Measurements from ENCODE around the gene KCNQ2.

The KCNQ2 gene

GRCh38 chr20:63421913-63422312 is 50.5 kb downstream of the KCNQ2 start:
- ChIA-PET POLR2A (no interaction called here), CTCF (no interaction called here)
- TF ChIP-seq CTCF (IDR thresholded peaks at IDR 0.05; ENCODE audit: insufficient read depth, low read length, missing control alignments) = no peak
- DNase-seq (ENCODE audit: low read depth, low spot score) = no peak
- no peak overlapping the region for H3K4me3 ChIP-seq (ENCODE audit: low read depth, low read length)

GRCh38 chr20:63421094-63421692 is 51.3 kb downstream of the KCNQ2 start:
- CTCF ChIA-PET = no interaction called here

GRCh38 chr20:63420359-63421093 is 51.9 kb downstream of the KCNQ2 start:
- DNase-seq (ENCODE audit: low read depth, low spot score) = no peak
- POLR2A ChIA-PET = no interaction called here
- TF ChIP-seq CTCF (IDR thresholded peaks at IDR 0.05; ENCODE audit: insufficient read depth, low read length, missing control alignments) = no peak
- CTCF ChIA-PET = no interaction called here
- no peak overlapping the region for H3K4me3 ChIP-seq (ENCODE audit: low read depth, low read length)

More at GRCh38 chr20:63421094-63421692, 51.3 kb downstream of the KCNQ2 start:
- no peak for DNase-seq (ENCODE audit: low read depth, low spot score)
- no peak for TF ChIP-seq CTCF (IDR thresholded peaks at IDR 0.05; ENCODE audit: insufficient read depth, low read length, missing control alignments)
- POLR2A ChIA-PET = no interaction called here
- no peak overlapping the region for H3K4me3 ChIP-seq (ENCODE audit: low read depth, low read length)

- DNase-seq (ENCODE audit: low read depth, low spot score) = no peak
- CTCF ChIA-PET = no interaction called here
These were observed 53.2 kb downstream of the KCNQ2 start for GRCh38 chr20:63419299-63419698.

GRCh38 chr20:63418617-63419016 is 53.8 kb downstream of the KCNQ2 start:
- no peak overlapping the region for H3K4me3 ChIP-seq (ENCODE audit: low read depth, low read length)
- ChIA-PET CTCF (no interaction called here), POLR2A (no interaction called here)
- DNase-seq (ENCODE audit: low read depth, low spot score) = no peak
- no peak for TF ChIP-seq CTCF (IDR thresholded peaks at IDR 0.05; ENCODE audit: insufficient read depth, low read length, missing control alignments)

More at GRCh38 chr20:63419299-63419698, 53.2 kb downstream of the KCNQ2 start:
- H3K4me3 ChIP-seq (ENCODE audit: low read depth, low read length) = no peak overlapping the region
- POLR2A ChIA-PET = no interaction called here
- no peak for TF ChIP-seq CTCF (IDR thresholded peaks at IDR 0.05; ENCODE audit: insufficient read depth, low read length, missing control alignments)

GRCh38 chr20:63417738-63418120 is 54.7 kb downstream of the KCNQ2 start:
- TF ChIP-seq CTCF (IDR thresholded peaks at IDR 0.05; ENCODE audit: insufficient read depth, low read length, missing control alignments) = no peak
- ChIA-PET POLR2A (no interaction called here), CTCF (no interaction called here)
- no peak overlapping the region for H3K4me3 ChIP-seq (ENCODE audit: low read depth, low read length)
- DNase-seq (ENCODE audit: low read depth, low spot score) = no peak
